Dermis microvascular lymphatic vessel endothelial cell (primary cell): Measurements from ENCODE around the gene CLCN1. TPM values are rescaled to one million over a fixed set of nuclear protein-coding genes. Genes with fewer than 3 reads are reported as not detected.
A peak's percentile ranks its signal among the peaks of the same experiment; 100 is the strongest.

Source experiments
- DNase-seq, 2 donors: peaks; one replicate each; pipeline versions ENCODE4 v3.0.0 to v3.0.0-alpha.2; 2010; ENCODE audit warnings: low read depth in 2 of 2
- total RNA-seq: library from RNA; depleted of rRNA; stranded (reverse); fragments of >200 nt; gene quantifications from 2 replicates; pipeline ENCODE4 v1.2.1, GENCODE V29; 2014

CLCN1 gene
- total RNA-seq, 1 donor from 2014 or later: not detected

DNA sequence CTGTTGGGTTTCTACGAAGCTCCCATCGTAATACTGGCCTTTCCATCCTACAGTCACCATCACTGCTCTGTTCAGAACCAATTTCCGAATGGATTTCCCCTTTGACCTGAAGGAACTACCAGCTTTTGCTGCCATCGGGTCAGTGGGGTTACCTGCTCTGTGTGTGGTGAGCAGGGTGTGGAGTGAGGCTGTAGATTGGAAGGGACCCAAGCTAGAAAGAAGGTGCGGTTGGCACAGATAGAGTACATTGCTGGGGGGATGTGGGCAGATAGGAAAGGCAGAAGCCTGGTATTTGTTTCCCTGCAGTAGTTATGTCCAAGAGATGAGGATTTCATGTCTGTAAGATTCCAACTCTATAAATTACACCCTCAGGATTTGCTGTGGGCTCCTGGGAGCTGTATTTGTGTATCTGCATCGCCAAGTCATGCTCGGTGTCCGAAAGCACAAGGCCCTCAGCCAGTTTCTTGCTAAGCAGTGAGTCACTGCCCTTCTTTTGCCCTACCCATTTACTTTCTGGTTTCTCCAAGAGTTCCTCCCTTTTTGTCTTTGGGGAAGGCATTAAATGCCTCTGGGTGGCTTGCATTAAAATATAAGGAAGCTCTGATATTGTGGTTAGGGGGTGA is 15.4 kb downstream of the CLCN1 start:
- DNase-seq: no peak

DNA sequence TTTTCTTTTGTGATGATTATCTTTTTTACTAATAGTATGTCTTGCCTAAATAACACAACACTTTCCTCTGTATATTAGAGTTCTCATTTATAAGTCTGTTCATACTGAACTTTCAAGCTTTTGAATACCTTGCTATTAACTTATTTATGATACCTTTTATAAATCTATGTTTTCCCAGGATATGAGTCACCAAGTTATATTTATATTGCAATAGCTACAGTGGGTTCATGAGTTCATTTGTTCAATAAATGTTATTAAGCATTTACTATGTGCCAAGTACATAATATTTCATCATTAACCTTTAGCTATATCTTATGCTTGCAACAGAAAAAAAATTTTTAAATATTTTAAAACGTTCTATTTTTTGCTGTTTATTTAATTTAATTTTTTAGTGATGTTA is 18.3 kb downstream of the CLCN1 start:
- no peak for DNase-seq

DNA sequence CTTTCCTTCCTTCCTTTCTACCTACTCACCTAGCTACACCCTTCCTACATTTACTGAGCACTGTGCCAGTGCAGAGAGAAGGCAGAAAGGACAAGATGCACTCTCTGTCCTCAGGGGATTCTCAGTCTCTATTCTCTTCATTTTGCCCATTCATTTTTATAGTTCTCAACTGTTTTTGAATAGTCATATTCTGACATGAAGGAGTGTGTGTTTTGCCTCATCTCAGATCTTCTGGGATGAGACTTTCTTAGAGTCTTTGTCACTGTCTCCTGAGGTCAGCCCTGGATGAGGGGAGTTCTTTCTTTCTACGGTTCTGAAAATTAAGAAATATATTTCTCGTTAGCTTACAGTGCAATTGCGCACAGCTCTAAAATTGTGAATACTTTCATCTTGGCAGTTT is 21.3 kb downstream of the CLCN1 start:
- no peak for DNase-seq

DNA sequence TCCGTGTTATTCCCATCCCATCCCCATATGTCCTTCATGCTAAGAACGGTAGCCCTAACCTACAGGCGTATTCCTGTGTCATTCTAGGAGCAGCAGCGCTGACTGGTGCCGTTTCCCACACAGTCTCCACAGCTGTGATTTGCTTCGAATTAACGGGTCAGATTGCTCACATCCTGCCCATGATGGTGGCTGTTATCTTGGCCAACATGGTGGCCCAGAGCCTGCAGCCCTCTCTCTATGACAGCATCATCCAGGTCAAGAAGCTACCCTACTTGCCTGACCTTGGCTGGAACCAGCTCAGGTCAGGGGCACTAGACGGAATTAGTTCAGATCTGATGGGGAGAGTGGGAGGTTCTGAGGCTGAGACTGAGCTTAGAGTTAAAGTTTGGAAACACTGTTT is 25.9 kb downstream of the CLCN1 start:
- DNase-seq: no peak

DNA sequence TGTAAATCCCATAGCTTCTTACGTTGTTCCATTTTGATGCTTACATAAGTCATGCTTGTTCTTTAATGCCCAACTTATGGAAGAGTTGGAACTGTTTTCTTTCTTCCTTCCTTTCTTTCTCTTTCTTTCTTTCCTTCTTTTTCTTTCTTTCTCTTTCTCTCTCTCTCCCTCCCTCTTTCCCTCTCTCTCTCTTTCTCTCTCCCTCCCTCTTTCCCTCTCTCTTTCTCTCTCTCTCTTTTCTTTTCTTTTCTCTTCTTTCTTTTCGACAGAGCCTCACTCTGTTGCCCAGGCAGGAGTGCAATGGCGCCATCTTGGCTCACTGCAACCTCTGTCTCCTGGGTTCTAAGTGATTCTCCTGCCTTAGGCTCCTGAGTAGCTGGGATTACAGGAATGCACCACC is 27.7 kb downstream of the CLCN1 start:
- no peak for DNase-seq

DNA sequence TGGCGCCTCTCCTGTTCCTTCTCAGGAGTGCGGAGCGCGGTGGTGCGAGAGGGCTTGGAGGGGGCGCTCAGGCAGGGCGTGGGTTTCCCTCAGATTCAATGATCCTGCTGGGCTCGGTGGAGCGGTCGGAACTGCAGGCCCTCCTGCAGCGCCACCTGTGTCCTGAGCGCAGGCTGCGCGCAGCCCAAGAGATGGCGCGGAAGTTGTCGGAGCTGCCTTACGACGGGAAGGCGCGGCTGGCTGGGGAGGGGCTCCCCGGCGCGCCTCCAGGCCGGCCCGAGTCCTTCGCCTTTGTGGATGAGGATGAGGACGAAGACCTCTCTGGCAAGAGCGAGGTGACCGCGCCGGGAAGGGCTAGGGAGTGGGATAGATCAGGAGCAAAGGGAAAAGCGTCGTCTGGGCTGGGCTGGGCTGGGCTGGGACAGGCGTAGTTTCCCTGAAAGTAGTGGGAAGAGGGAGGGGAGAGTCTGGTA is 29.6 kb downstream of the CLCN1 start:
- DNase-seq: peak in 1 of 2 donors; percentile 50

DNA sequence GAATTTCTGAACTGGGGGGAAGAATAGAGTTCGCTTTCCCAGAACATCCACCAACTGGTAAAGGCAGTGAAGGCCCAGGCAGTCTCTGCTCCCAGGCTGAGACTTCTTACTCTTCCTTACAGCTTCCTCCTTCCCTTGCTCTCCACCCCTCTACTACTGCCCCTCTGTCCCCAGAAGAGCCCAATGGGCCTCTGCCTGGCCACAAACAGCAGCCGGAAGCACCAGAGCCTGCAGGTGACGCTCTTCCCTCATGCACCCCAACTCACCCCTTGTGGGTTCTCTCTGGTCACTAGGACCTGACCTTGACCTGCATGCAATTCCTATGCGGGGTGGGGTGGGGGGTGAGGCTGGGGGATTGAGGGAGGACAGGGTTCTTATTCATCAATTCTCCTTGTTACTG is 30.1 kb downstream of the CLCN1 start:
- DNase-seq: no peak

DNA sequence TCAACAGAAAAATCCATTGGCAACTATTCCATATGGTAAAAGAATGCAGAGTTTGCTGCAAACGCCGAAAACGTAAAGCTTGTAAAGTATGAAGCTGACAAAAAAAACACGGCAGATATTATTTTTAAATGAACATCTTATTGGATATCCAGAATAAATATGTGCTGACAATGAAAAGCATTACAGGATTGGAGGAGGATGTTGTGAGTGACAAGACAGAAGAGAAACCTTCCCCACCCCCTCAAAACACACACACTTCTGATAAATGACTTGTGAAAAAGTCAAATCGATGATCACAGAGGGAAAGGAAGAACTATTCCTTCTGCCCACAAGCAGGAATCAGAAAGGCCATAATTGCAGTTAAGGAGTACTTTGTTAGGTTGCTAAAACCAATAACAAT is 32.0 kb downstream of the CLCN1 start:
- no peak for DNase-seq

DNA sequence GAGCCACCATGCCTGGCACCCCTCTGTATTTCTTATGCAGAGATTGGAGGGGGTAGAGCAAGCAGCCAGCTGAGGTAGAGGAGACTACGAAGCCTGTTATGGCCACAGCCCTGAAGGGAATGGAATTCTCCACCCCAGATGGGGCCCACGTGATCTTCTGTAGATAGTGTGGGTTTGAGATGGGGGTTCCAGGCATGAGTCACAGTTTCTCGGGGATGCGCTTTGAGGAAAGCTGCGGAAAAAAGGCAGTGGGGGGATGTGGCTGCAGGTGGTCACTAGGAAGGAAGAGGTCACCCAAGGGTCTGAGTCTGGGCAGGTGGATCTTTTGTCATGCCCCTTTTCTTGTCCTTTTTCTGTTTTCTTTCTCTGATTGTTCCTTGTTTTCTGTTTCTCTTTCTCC is 35.1 kb downstream of the CLCN1 start:
- no peak for DNase-seq

DNA sequence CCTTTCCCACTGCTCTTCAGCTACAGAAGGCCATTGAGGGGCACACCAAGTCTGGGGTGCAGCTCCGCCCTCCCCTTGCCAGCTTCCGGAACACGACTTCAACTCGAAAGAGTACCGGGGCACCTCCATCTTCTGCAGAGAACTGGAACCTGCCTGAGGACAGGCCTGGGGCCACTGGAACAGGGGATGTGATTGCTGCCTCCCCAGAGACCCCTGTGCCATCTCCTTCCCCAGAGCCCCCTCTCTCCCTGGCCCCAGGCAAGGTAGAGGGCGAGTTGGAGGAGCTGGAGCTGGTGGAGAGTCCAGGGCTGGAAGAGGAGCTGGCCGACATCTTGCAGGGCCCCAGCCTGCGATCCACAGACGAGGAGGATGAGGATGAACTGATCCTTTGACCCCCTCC is 35.7 kb downstream of the CLCN1 start:
- no peak for DNase-seq

DNA sequence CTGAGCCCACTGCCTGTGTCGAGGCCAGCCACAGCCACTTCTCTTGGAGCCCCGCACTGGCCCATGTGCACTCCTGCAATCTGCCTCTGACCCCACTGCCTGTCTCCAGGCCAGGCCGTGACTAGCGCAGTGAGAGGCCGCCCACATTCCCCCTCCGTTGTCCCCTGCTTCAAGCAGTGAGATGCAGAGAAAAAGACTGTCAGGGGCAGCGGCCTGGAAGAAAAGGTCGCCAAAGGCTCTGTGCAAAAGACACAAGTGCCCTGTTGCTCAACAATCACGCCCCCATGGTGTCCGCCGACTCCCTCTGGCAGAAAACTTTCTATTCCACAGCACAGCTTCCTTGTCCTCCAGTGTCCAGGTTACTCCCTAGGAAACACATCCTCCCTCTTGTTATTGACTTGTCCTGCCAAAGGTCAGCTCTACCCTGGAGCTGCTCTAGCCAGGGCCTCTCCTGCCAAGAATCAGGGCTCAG is 36.7 kb downstream of the CLCN1 start:
- DNase-seq: no peak

DNA sequence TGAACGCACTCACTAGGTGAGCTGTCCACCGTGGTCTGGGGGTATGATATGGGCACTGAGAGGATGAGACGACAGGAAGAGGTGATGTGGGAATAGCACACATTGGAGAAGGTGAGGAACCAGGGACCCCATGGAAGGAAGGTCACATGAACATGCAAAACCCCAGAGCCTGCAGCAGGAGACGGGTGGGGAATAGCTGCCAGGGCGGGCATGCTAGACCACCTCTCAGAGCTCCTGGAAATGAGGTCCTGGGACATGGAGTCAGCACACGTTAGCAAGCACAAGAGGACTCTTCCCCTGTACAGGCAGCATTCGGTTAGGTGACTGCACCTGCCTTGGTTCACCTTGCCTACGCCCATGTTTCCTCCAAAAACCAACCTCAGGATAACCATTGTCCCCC is 38.5 kb downstream of the CLCN1 start:
- DNase-seq: no peak

DNA sequence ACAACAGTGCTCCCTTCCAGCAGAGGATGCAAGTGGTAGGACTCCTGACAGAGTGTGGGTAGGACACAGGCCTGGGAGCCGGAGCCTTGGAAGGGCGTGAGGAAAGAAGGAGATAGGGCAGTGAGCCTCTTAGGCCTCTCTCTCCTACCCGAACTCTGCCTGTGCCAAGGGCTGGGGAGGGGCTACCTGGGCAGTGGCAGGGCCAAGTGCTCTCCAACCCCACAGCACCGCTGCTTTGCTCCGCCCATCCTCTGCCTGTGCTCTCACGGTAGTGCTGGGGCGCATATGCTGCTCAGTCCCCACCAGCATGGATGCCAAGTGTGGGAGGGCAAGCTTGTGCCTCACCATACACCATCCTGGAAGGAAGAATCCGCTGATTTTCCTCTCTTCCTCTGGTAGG is 39.1 kb downstream of the CLCN1 start:
- no peak for DNase-seq

DNA sequence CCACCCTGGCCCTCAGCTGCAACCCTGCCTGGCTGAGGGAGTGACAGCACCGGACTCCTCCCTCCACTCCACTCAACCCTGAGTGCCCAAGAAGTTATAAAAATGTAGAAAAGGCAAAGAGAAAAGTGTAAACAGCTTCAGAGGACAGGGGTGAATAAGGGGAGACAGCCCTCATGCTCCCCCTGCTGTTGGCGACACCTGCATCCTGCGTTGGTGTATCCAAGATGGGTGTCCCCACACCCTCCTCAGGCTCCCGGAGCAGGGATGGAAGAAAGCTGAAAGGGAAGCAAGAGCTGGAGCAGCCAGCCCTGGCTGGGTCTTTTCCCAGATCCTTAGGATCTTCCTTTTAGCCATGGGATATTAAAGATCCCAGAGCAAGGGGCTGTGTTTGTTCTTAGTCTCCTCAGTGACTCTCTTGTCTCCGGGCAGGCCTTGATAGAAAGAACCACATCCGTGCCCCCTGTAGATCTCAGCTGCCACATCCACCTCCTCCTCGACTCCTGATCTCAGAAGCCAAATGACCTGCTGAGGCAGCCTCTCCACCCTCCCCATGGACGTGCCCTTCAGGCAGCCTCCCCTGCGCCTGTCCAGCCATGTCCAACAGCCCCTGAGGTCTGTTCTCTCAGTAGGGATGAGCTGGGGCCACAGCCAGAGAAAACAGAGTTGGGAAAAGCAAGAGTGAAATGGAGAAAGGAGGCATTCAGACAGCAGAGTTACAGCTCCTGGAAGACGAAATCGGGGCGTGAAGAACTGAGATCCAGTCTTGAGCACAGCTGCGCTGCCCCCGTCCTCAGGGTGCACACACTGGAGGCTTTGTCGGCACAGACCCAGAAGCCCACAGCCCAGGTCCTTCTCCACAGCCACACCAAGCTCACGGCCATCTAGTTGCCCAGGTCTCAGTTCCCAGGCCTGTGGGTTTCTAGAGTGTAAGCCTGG is 39.8 kb downstream of the CLCN1 start:
- no peak for DNase-seq

DNA sequence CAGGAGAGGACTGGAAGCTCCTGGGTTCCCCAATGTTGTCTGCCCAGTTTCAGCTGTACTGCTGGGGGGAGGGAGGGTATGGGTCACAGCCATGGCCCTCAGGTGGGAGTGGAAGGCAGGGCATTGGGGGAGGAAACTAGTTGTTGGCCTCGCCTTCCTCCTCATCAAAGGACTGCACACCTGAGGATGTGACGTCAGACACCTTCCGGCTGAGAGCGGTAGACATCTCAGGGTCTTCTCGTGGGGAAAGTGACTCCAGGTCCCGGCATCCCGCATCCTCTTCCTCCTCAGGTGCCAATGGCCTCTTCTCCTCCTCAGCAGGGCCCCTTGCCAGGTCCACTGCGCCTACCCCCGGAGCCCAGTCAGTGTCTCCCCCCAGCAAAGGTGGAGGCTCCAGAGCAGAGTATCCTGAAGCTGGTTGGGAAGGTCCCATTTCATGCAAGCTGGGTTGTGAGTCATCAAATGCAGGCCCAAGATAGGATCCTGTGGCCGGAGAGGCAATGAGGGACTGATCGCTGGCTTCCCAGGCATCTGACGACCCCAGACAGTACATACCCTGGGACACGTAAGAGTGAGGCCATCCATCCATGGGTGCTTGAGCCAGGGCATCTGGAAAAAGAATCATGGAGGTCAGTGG is 40.6 kb downstream of the CLCN1 start:
- no peak for DNase-seq

DNA sequence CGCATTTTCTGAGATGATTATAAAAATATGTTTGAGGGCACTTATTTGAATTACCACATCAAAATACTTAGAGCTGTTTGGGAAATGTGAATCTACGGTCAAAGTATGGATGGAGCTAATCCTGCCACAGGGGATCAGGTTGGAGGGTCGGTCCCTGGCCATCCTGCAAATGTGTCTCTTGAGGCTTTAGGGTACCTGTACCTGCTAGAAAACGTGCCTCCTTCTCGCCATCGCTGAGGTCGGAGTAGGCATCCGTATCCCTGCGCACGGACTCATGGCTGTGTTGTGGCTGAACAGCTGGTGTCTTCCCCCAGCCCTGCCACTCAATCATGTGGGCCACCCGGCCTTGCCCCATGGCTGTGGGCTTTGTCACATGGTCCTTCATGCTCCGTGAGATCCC is 42.7 kb downstream of the CLCN1 start:
- DNase-seq: no peak

DNA sequence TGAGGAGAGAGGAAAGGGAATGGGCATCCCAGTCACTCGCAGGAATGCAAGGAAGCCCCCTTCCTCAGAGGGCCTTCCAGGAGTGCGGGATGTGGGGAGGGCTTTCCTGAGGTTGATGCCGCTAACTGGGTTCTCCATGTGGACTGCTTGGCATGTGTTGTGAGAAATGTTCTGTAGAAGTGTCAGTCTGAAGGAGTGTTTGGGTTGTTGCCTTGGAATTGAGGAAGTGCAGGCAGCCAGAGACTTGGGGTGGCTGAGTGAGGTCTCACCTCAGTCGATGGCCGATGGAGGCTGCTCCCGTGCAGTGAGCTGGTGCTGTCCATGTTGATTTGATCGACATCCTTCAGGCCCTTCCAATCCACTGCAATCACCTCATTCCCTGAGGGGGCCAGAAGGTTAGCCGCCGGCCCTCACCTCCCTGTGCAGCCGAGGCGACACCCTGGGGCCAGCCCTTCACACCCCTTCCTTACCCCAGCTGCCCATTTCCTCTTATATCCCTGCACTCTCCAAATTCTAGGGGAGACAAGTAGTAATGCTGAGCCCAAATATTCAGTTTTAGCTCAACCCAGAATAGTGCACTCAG is 44.0 kb downstream of the CLCN1 start:
- DNase-seq: no peak

DNA sequence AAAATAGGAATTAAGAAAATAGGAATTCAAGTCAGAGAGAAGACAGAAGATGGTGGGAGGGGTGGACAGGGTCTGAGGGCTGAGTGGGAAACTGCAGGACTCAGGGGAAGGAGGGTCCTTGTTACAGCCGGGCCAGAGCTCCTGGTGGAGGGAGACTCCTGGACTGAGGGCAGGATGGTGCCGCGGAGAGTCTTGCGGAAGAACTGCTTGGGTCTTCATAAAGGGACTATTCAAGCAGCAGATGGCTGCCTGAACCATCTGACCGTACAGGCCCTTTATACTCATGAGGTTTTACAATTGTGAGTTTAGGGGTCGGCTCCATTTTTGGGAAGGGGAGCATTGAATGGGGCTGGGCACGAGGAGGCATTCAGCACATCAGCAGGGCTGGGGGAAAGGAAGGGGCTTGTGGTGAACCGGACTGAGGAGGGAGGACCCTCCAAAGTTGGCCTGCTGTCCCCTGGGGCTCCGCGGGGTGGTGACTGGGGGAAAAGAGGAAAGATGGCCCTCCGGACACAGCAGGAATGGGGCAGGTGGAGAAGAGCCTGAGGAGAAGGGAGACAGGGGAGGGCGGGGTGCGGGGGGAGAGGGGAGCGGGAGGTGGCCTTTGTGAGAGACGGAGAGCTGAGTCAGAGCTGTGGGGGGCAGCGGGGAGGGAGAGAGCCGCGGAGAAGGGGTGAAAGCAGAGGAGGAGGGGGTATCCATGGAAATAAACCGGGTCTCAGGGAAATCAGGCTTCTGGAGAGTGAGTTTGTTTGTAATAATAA is 45.1 kb downstream of the CLCN1 start:
- DNase-seq: no peak

DNA sequence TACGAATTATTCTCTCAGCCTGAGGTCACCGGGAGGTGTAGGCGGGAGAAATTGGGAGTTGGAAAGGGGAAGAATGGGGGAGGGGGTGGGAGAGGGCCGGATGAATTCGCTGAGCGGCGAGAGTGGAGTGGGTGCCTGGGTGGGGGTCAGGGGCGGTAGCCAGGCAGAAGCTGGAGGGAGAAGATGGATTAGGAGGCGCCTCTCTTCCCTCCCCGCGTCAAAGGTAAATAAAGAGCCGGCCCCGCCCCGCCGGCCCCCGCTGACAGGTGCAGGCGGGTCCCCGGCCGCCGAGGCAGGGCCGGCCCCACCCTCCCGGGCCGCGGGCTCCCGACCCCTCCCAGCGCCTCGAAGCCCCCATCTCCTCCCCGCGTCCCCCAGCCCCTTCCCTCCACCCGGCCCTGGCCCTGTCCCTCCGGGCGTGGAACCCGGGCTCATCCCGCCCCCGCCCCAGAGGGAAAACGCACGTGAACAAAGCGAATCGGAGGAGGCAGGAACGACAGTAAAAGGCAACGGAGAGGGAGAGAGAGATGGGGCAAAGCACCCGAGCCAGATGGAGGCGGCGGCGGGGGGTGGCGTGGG is 45.7 kb downstream of the CLCN1 start:
- DNase-seq: no peak

DNA sequence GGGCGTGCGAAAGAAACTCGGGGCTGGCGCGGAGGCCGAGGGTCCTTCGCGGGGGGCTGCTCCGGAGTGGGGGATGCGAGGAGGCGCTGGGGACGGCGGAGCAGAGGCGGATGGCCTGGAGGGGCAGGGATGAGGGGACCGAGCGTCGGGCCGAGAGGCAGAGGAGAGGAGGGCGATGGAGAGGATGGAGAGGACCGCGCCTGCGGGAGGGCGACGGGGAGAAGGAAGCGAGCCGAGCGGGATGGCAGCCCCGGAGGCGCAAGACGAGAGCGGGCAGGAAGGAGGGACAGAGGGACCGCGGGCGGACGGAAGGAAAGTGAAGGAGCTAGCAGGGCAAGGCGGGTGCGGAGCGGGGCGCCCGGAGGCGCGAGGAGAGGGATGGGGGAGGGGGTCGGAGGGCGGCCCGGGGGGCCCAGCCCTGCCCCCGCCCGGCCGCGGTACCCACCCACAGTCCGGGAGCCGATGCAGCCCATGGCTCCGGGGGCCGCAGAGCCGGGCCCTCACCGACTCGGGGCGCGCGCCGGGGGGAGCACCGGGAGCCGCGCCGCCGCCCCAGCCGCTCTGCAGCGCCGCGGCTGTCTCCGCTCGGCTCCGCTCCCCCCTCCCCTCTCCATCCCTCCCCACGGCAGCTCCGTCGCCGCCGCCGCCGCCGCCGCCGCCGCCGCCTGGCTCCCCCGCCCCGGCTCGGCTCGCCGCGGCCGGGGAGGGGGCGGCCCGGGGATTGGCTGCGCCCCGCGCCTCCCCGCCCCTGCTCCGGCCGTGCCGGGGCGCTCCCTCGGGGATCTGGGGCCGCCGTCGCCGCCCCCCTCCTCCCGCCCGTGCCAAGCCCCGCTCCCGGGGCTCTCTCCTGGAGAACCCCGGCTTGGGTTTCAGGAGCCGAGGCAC is 46.5 kb downstream of the CLCN1 start, which contains the start of gene FAM131B:
FAM131B (minus strand) TSS at position 583 of the 885 bp plus-strand sequence; CDS start at position 473, 110 bp downstream.
- no peak for DNase-seq
